K562 (cell line): ENCODE measurements around the gene CLEC18A. TPM values are rescaled to one million over a fixed set of nuclear protein-coding genes. Genes with fewer than 3 reads are reported as not detected.

Experiments
- ATAC-seq: fragments of 200-7000 bp; cut with Tn5 transposase; 3 replicates; pipeline ENCODE4 v1.9.1; 2020; ENCODE audit warnings: moderate library complexity
- BruUV-seq: library from RNA; stranded (reverse); fragments of 400-500 nt; replicated peaks from 2 replicates; lab custom pipeline; 2021; lab: Mats Ljungman, UMichigan
- CTCF ChIA-PET: fragments of 300-600 bp; formaldehyde crosslinking; extraction: SDS; loops from one replicate; lab custom pipeline; 2021; ENCODE audit warnings: low intra/inter-chr PET ratio; lab: Yijun Ruan, JAX
- POLR2A ChIA-PET: fragments of 300-600, 350-650 bp; sonication (Branson Sonifier 250); formaldehyde crosslinking; extraction: SDS; loops from one replicate; lab custom pipeline; 2021; ENCODE audit warnings: antibody characterized with exemption, inconsistent platforms; lab: Yijun Ruan, JAX
- DNase-seq, 4 experiments: peaks; one replicate each; pipeline versions ENCODE4 v3.0.0 to v3.0.0-alpha.2; 2011 to 2018; ENCODE audit warnings: low spot score in 3 of 4, mixed read lengths in 3 of 4; ENCODE audit errors: extremely low read depth in 1 of 4
- FAIRE-seq: peaks from 2 replicates; lab custom pipeline; 2011; peaks lifted over from hg19 to GRCh38; lab: Jason Lieb, UNC
- H2AFZ ChIP-seq: 2 replicates; pipeline ENCODE4 v1.6.0; 2011; ENCODE audit warnings: low read depth, low read length, control low read depth, inconsistent platforms
- H3K27ac ChIP-seq: fragments of 200-600 bp; 3 replicates; pipeline ENCODE4 v1.8.0; 2011; ENCODE audit warnings: low read depth, mild to moderate bottlenecking, control low read depth, inconsistent platforms, low read length, moderate library complexity, mixed read lengths; ENCODE audit errors: extremely low read depth
- H3K27me3 ChIP-seq, 2 experiments: fragments of 300-600 bp in 1 of 2; 2 replicates in 1 of 2; 3 replicates in 1 of 2; pipeline versions ENCODE4 v1.6.0 to v1.8.0; 2011; ENCODE audit warnings: inconsistent platforms in 2 of 2, low read length in 2 of 2, mild to moderate bottlenecking in 1 of 2, mixed read lengths in 1 of 2, moderate library complexity in 1 of 2; ENCODE audit not compliant: control insufficient read depth in 2 of 2, insufficient read depth in 2 of 2
- H3K36me3 ChIP-seq: fragments of 300-600 bp; 3 replicates; pipeline ENCODE4 v1.8.0; 2011; ENCODE audit warnings: mild to moderate bottlenecking, low read length, inconsistent platforms; ENCODE audit not compliant: control insufficient read depth, insufficient read depth
- H3K4me1 ChIP-seq, 2 experiments: fragments of 200-600 bp in 1 of 2; replicated peaks in 1 of 2; 2 replicates in 1 of 2; 3 replicates in 1 of 2; pipeline versions ENCODE4 v1.5.1 to v1.8.0; 2011; ENCODE audit warnings: inconsistent platforms in 2 of 2, low read length in 2 of 2, mild to moderate bottlenecking in 1 of 2, mixed read lengths in 1 of 2, moderate library complexity in 1 of 2; ENCODE audit not compliant: control insufficient read depth in 2 of 2, insufficient read depth in 2 of 2
- H3K4me2 ChIP-seq: 2 replicates; pipeline ENCODE4 v1.6.1; 2011; ENCODE audit warnings: low read length, control low read depth, inconsistent platforms, mixed read lengths; ENCODE audit not compliant: insufficient read depth
- H3K4me3 ChIP-seq: fragments of 200-600 bp; sonication (generic), shearing (Covaris generic); 2 replicates; pipeline ENCODE4 v1.5.1; 2016; ENCODE audit warnings: control low read depth, inconsistent platforms
- H3K79me2 ChIP-seq: fragments of 200-600 bp; 3 replicates; pipeline ENCODE4 v1.8.0; 2011; ENCODE audit warnings: low read length, inconsistent platforms; ENCODE audit not compliant: control insufficient read depth, insufficient read depth
- H3K9ac ChIP-seq, 2 experiments: 2 replicates each; pipeline versions ENCODE4 v1.6.0 to v1.6.1; 2011; ENCODE audit warnings: low read depth in 2 of 2, low read length in 2 of 2, control low read depth in 1 of 2, inconsistent platforms in 1 of 2, mild to moderate bottlenecking in 1 of 2, mixed read lengths in 1 of 2; ENCODE audit not compliant: insufficient read depth in 1 of 2
- H3K9me1 ChIP-seq: one replicate; pipeline ENCODE4 v1.6.0; 2011; ENCODE audit warnings: inconsistent platforms, mild to moderate bottlenecking, low read length, moderate library complexity; ENCODE audit not compliant: control insufficient read depth, insufficient read depth
- H3K9me3 ChIP-seq: replicated peaks from 2 replicates; pipeline ENCODE4 v1.5.1; 2011; ENCODE audit warnings: low read depth, low read length, inconsistent platforms; ENCODE audit not compliant: control insufficient read depth, insufficient read depth
- H4K20me1 ChIP-seq: replicated peaks from 2 replicates; pipeline ENCODE4 v1.6.1; 2011; ENCODE audit warnings: low read length, inconsistent platforms, mixed read lengths; ENCODE audit not compliant: control insufficient read depth, insufficient read depth
- CBX5 ChIP-seq: IDR thresholded peaks from 2 replicates; pipeline ENCODE4 v1.6.1; 2014; ENCODE audit warnings: low read depth, borderline replicate concordance
- ELF4 ChIP-seq: fragments of 450-650 bp; formaldehyde crosslinking; IDR thresholded peaks from 2 replicates; pipeline ENCODE4 v1.4.0; 2022; ENCODE audit warnings: missing genetic modification characterization
- MEF2D ChIP-seq: conservative IDR thresholded peaks from 2 replicates; pipeline ENCODE4 v1.6.1; 2016; ENCODE audit warnings: low read depth, missing genetic modification characterization, missing compliant biosample characterization
- PCBP1 ChIP-seq: fragments of 200-400 bp; formaldehyde crosslinking; IDR thresholded peaks from 2 replicates; pipeline ENCODE4 v1.6.1; 2018; ENCODE audit warnings: mild to moderate bottlenecking, low read depth, low read length; ENCODE audit not compliant: poor library complexity, severe bottlenecking
- YBX1 ChIP-seq: fragments of 450-650 bp; IDR thresholded peaks from 2 replicates; pipeline ENCODE4 v1.7.1; 2016; ENCODE audit warnings: mild to moderate bottlenecking
- ZNF551 ChIP-seq: fragments of 250-450 bp; sonication (Bioruptor Pico); IDR thresholded peaks from 2 replicates; pipeline ENCODE4 v1.5.0; 2021; ENCODE audit warnings: mild to moderate bottlenecking, moderate library complexity
- WGBS: fragments of 100-300 bp; shearing (Covaris generic); methylation state at CpG from one replicate; pipeline ENCODE4 v1.1.6; 2016; ENCODE audit warnings: low coverage, mixed read lengths; ENCODE audit not compliant: insufficient coverage; ENCODE audit errors: missing lambda C conversion rate; 5-methylcytosine and 5-hydroxymethylcytosine counted together
- in situ Hi-C: fragments of 300-500 bp; cut with MboI; formaldehyde crosslinking; loops from 4 replicates; pipeline ENCODE4 v1.15.0; 2018; ENCODE audit warnings: inconsistent platforms, mixed read lengths
- intact Hi-C: fragments of 100-400 bp; cut with micrococcal nuclease; formaldehyde crosslinking; loops from 2 replicates; pipeline ENCODE4 v1.14.2; 2022
- polyA plus RNA-seq, 8 experiments: library from polyadenylated mRNA; depleted of rRNA in 4 of 8; stranded (reverse) in 5 of 8; unstranded in 3 of 8; fragments of >200 nt; fragmentation: Nextera tagmentation in 2 of 8; fragmentation: Illumina TruSeq in 1 of 8; extraction: Ambion mirVana in 2 of 8; extraction: Trizol in 1 of 8; gene quantifications; 2 replicates each; pipeline versions ENCODE4 v1.2.1 to v1.2.3, GENCODE V29; 2011 to 2014; ENCODE audit warnings: inconsistent platforms in 1 of 8, missing spikeins in 1 of 8
- total RNA-seq, 7 experiments: library from RNA; depleted of rRNA in 6 of 7; stranded (reverse); fragments of >200 nt in 6 of 7; fragmentation: Illumina TruSeq in 2 of 7; extraction: Trizol in 2 of 7; gene quantifications; 2 replicates each; pipeline versions ENCODE4 v1.2.1 to v1.2.3, GENCODE V29; 2011 to 2021; ENCODE audit warnings: low replicate concordance in 1 of 7
- TF ChIP-seq, protein P1 (sequence below): fragments of 450-650 bp; formaldehyde crosslinking; IDR thresholded peaks from 2 replicates; pipeline ENCODE4 v1.4.0; 2022; ENCODE audit warnings: mild to moderate bottlenecking, moderate library complexity
- TF ChIP-seq, protein P2 (sequence below): fragments of 250-450 bp; sonication (Bioruptor Pico); IDR thresholded peaks from 2 replicates; pipeline ENCODE4 v1.4.0; 2020
- TF ChIP-seq, protein P3 (sequence below): fragments of 450-650 bp; IDR thresholded peaks from 2 replicates; pipeline ENCODE4 v1.6.1; 2014; ENCODE audit warnings: low read depth, mild to moderate bottlenecking, moderate library complexity, borderline replicate concordance
- TF ChIP-seq, protein P4 (sequence below): IDR thresholded peaks from 3 replicates; pipeline ENCODE4 v1.6.1; 2011; ENCODE audit warnings: borderline replicate concordance, mild to moderate bottlenecking, moderate library complexity; ENCODE audit not compliant: insufficient read length; ENCODE audit errors: extremely low read depth

The CLEC18A gene
- total and polyA plus RNA-seq, 9 of the 15 experiments (the other 6 are each of a cell fraction or from before 2014, with no cell fraction given) = 0.08 to 0.33 (median 0.23) TPM; not detected in 2

DNA sequence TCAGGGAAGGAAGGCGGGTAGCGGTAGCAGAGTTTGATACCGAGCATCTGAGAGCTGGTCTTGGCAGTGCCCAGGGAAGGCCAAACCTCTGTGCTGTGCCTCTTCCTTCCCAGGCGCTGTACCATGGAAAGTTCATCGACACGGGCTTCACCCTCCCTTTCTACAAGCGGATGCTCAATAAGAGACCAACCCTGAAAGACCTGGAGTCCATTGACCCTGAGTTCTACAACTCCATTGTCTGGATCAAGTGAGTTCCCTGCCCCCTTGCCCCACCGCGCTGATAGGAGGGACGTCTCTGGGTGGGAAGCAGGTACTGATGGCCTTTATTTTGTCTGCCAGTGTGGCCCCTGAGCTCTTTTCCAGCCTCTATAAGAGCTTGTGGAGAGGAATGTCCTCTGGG is 15.4 kb upstream of the CLEC18A start (continued):
- no peak for TF ChIP-seq MEF2D

DNA sequence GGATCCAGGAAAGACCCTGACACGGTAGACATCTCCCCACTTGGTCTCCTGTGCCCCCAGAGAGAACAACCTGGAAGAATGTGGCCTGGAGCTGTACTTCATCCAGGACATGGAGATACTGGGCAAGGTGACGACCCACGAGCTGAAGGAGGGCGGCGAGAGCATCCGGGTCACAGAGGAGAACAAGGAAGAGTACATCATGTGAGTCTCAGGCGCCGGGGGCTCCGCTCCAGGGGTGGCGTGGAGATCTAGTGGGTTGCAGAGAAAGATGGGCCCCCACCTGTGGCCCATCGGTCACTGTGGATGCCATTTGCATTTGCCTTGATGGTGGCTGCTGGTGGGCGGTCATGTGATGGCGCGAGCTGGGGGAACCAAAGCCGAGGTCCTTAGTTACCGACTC is 14.9 kb upstream of the CLEC18A start:
- H2AFZ ChIP-seq = no peak overlapping the region
- in situ Hi-C loops = no loop called here
- ChIA-PET POLR2A (interaction anchor here (0.6 kb wide), 1 partner anchor 511 kb away, joined by 4 read pairs; no protein-coding TSS in a partner anchor), CTCF (no interaction called here)
- intact Hi-C loops = no loop called here
- H3K4me3 ChIP-seq = no peak overlapping the region
- H3K9ac ChIP-seq = no peak overlapping the region
- TF ChIP-seq, protein P1, sequence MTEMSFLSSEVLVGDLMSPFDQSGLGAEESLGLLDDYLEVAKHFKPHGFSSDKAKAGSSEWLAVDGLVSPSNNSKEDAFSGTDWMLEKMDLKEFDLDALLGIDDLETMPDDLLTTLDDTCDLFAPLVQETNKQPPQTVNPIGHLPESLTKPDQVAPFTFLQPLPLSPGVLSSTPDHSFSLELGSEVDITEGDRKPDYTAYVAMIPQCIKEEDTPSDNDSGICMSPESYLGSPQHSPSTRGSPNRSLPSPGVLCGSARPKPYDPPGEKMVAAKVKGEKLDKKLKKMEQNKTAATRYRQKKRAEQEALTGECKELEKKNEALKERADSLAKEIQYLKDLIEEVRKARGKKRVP (CRISPR knock-in tag) = no peak
- no peak for TF ChIP-seq ZNF551 (CRISPR knock-in tag)
- TF ChIP-seq, protein P2, sequence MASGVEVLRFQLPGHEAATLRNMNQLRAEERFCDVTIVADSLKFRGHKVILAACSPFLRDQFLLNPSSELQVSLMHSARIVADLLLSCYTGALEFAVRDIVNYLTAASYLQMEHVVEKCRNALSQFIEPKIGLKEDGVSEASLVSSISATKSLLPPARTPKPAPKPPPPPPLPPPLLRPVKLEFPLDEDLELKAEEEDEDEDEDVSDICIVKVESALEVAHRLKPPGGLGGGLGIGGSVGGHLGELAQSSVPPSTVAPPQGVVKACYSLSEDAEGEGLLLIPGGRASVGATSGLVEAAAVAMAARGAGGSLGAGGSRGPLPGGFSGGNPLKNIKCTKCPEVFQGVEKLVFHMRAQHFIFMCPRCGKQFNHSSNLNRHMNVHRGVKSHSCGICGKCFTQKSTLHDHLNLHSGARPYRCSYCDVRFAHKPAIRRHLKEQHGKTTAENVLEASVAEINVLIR = no peak
- TF ChIP-seq, protein P3, sequence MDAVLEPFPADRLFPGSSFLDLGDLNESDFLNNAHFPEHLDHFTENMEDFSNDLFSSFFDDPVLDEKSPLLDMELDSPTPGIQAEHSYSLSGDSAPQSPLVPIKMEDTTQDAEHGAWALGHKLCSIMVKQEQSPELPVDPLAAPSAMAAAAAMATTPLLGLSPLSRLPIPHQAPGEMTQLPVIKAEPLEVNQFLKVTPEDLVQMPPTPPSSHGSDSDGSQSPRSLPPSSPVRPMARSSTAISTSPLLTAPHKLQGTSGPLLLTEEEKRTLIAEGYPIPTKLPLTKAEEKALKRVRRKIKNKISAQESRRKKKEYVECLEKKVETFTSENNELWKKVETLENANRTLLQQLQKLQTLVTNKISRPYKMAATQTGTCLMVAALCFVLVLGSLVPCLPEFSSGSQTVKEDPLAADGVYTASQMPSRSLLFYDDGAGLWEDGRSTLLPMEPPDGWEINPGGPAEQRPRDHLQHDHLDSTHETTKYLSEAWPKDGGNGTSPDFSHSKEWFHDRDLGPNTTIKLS = no peak
- TF ChIP-seq CBX5 = no peak
- TF ChIP-seq, protein P4, sequence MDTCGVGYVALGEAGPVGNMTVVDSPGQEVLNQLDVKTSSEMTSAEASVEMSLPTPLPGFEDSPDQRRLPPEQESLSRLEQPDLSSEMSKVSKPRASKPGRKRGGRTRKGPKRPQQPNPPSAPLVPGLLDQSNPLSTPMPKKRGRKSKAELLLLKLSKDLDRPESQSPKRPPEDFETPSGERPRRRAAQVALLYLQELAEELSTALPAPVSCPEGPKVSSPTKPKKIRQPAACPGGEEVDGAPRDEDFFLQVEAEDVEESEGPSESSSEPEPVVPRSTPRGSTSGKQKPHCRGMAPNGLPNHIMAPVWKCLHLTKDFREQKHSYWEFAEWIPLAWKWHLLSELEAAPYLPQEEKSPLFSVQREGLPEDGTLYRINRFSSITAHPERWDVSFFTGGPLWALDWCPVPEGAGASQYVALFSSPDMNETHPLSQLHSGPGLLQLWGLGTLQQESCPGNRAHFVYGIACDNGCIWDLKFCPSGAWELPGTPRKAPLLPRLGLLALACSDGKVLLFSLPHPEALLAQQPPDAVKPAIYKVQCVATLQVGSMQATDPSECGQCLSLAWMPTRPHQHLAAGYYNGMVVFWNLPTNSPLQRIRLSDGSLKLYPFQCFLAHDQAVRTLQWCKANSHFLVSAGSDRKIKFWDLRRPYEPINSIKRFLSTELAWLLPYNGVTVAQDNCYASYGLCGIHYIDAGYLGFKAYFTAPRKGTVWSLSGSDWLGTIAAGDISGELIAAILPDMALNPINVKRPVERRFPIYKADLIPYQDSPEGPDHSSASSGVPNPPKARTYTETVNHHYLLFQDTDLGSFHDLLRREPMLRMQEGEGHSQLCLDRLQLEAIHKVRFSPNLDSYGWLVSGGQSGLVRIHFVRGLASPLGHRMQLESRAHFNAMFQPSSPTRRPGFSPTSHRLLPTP = no peak
- no peak for TF ChIP-seq YBX1
- TF ChIP-seq PCBP1 = no peak
- no peak for TF ChIP-seq ELF4 (CRISPR knock-in tag)
- BruUV-seq = no TSS peak
- H3K4me2 ChIP-seq = no peak overlapping the region
- H3K27ac ChIP-seq = no peak overlapping the region
- H3K9me3 ChIP-seq = no peaks in the 10 kb centered on the region
- H3K9me1 ChIP-seq = peaks cover 2% of the 10 kb centered on the region
- no peaks in the 10 kb centered on the region for H3K27me3 ChIP-seq
- no peaks in the 10 kb centered on the region for H3K4me1 ChIP-seq
- FAIRE-seq (no peak), ATAC-seq (no peak), DNase-seq (no peak)
- H3K36me3 ChIP-seq = peaks cover 49% of the 10 kb centered on the region; the same call in 1 of the 3 replicates
- no peaks in the 10 kb centered on the region for H4K20me1 ChIP-seq
- no peaks in the 10 kb centered on the region for H3K79me2 ChIP-seq
- 85% methylated on average over 16 of the region's 16 CpGs for WGBS
